ENCODE measurements around the gene APLF.

APLF gene

DNA sequence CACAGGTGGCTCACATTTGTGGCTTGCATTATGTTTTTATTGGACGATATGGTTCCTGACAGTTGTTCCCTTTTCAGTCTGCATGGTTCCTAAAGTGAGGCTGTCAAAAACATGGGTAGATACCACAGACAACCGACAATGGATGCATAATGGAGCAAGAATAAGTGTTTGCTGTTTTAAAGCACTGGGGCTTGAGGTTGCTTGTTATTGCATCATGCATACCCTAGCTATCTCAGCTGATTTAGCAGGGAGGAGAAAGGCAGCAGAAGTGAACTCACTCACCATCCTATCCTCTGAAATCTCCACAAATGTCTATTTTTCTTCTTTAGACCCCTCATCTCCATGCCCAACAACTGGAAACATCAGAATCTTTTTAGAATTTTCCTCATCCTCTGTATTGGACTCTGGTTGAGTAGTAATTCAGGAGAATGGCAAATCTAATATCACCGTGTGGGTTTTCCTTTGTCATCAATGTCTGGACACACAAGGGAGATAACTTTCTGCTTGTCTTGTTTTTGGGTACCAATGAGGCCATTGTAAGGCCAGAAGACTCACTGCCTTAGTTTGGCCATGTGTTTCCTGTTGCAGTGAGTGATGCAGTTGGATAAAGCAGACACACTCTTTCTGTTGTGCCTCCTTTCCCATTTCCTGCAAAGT is 47.0 kb upstream of the APLF start:
- H3K4me2 ChIP-seq: peak overlapping the region; percentile 3; the same call in 1 of the 2 replicates
- H4K20me1 ChIP-seq (ENCODE audit: insufficient read depth): no peaks in the 10 kb centered on the region
- no peaks in the 10 kb centered on the region for H3K36me3 ChIP-seq (ENCODE audit: insufficient read depth)
- peaks cover 88% of the 10 kb centered on the region for H3K4me1 ChIP-seq (ENCODE audit: low read depth, poor library complexity, severe bottlenecking)
- TF ChIP-seq, protein P1, sequence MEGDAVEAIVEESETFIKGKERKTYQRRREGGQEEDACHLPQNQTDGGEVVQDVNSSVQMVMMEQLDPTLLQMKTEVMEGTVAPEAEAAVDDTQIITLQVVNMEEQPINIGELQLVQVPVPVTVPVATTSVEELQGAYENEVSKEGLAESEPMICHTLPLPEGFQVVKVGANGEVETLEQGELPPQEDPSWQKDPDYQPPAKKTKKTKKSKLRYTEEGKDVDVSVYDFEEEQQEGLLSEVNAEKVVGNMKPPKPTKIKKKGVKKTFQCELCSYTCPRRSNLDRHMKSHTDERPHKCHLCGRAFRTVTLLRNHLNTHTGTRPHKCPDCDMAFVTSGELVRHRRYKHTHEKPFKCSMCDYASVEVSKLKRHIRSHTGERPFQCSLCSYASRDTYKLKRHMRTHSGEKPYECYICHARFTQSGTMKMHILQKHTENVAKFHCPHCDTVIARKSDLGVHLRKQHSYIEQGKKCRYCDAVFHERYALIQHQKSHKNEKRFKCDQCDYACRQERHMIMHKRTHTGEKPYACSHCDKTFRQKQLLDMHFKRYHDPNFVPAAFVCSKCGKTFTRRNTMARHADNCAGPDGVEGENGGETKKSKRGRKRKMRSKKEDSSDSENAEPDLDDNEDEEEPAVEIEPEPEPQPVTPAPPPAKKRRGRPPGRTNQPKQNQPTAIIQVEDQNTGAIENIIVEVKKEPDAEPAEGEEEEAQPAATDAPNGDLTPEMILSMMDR (conservative IDR thresholded peaks at IDR 0.05; ENCODE audit: low read depth, low read length): no peak
- no peak overlapping the region for H3K27ac ChIP-seq
- no peak overlapping the region for H3K4me3 ChIP-seq (IDR thresholded peaks at IDR 0.05; ENCODE audit: insufficient read depth, low read depth, low read length)
- no peaks in the 10 kb centered on the region for H3K79me2 ChIP-seq (ENCODE audit: insufficient read depth, low read depth)
- H2AFZ ChIP-seq (ENCODE audit: low read depth): peak overlapping the region; percentile 31; the same call in 1 of the 2 replicates
- no peak overlapping the region for H3K9ac ChIP-seq
- no peaks in the 10 kb centered on the region for H3K27me3 ChIP-seq (ENCODE audit: insufficient read depth, low read depth)

DNA sequence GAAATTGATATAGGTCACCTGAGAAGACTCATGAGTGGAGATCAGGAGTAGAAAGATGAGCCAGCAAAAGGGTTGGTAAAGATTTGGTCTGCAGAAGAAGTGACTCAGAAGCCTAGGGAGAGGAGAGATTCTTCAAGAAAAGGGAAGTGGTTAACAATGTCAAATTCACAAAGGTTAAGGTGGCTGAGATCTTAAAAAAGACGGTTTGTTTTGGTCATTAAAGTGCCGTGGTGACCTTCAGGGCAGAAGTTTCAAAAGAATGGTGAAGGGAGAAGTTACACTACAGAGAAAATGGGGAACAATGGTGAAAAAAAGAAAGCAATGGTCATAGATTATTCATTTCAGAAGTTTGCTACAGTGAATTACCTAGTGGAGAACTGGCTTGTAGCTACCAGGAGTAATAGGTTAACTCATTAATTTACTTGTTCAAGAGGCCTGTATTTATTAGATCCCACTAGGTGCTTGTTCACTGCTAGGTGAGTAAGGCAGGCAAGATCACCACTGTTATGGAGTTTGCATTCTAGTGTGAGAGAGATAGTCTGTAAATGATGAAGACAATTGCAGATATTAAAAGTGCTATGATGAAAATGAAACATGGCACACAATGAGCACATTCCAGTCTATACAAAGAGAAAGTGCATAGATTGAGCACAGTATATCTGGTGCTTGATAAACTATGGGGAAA is 43.3 kb upstream of the APLF start:
- no peak overlapping the region for H3K9ac ChIP-seq

DNA sequence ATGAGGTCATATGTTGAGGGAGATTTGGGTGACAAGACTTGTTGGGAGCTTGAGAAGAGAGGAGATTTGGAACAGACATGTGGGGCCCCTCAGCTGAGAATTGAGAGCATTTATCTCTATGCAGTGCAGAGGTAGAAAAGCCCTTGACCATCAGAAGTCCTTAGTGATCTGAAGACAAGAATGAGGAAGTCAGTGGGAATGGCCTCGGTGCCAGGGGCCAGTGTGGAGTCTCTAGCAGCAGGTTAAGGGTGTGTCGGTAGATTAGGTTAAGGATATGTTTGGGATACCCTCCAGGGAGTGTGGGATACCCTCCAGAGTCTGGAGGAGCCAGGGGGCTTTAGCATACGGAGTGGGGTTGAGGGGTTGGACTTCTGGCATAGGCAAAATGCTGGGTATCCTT is 41.9 kb upstream of the APLF start:
- no peak overlapping the region for H3K4me3 ChIP-seq (IDR thresholded peaks at IDR 0.05; ENCODE audit: insufficient read depth, low read depth, low read length)
- TF ChIP-seq, protein P1 (conservative IDR thresholded peaks at IDR 0.05; ENCODE audit: low read depth, low read length): no peak
- H3K79me2 ChIP-seq (ENCODE audit: insufficient read depth, low read depth): no peaks in the 10 kb centered on the region
- no peaks in the 10 kb centered on the region for H3K36me3 ChIP-seq (ENCODE audit: insufficient read depth)
- H3K4me2 ChIP-seq: peak overlapping the region; percentile 92; the same call in 1 of the 2 replicates
- no peaks in the 10 kb centered on the region for H3K27me3 ChIP-seq (ENCODE audit: insufficient read depth, low read depth)
- H3K27ac ChIP-seq: peak overlapping the region; percentile 93; the same call in 1 of the 2 replicates
- H2AFZ ChIP-seq (ENCODE audit: low read depth): no peak overlapping the region
- H4K20me1 ChIP-seq (ENCODE audit: insufficient read depth): no peaks in the 10 kb centered on the region
- peaks cover 96% of the 10 kb centered on the region for H3K4me1 ChIP-seq (ENCODE audit: low read depth, poor library complexity, severe bottlenecking)
- H3K9ac ChIP-seq: no peak overlapping the region

More for the DNA sequence above, 43.3 kb upstream of the APLF start:
- Histone ChIP-seq H3K27ac (peak overlapping the region; percentile 50), H3K79me2 (ENCODE audit: insufficient read depth, low read depth) (no peaks in the 10 kb centered on the region), H4K20me1 (ENCODE audit: insufficient read depth) (no peaks in the 10 kb centered on the region), H3K4me1 (ENCODE audit: low read depth, poor library complexity, severe bottlenecking) (peaks cover 99% of the 10 kb centered on the region), H2AFZ (ENCODE audit: low read depth) (peak overlapping the region; percentile 6), H3K4me3 (IDR thresholded peaks at IDR 0.05; ENCODE audit: insufficient read depth, low read depth, low read length) (peak overlapping the region; percentile 75), H3K36me3 (ENCODE audit: insufficient read depth) (no peaks in the 10 kb centered on the region), H3K27me3 (ENCODE audit: insufficient read depth, low read depth) (no peaks in the 10 kb centered on the region), H3K4me2 (peak overlapping the region; percentile 92)
- TF ChIP-seq, protein P1 (conservative IDR thresholded peaks at IDR 0.05; ENCODE audit: low read depth, low read length): no peak

DNA sequence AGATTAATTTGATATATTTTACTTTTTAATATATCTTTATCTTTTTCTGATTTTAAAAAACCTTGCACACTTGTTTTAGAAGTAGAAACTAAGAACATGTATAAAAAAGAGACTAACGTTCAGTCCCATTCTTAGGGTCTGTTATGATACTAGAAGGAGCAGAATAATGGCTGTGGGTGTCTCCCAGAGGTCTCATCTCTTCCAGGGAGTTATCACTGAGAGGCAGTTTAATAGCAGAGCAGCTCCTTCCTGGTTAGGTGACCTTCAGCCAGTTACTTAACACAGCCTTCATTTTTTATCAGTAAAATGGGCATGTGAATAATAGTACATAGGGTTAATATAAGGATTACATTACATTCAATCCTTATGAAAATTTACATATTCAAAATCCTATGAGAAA is 40.9 kb upstream of the APLF start:
- peak overlapping the region; percentile 92 for H3K4me2 ChIP-seq
- H4K20me1 ChIP-seq (ENCODE audit: insufficient read depth): no peaks in the 10 kb centered on the region
- H3K27me3 ChIP-seq (ENCODE audit: insufficient read depth, low read depth): no peaks in the 10 kb centered on the region

More for the DNA sequence above, 40.9 kb upstream of the APLF start:
- Histone ChIP-seq H3K4me1 (ENCODE audit: low read depth, poor library complexity, severe bottlenecking) (peaks cover 87% of the 10 kb centered on the region), H3K79me2 (ENCODE audit: insufficient read depth, low read depth) (no peaks in the 10 kb centered on the region), H3K4me3 (IDR thresholded peaks at IDR 0.05; ENCODE audit: insufficient read depth, low read depth, low read length) (no peak overlapping the region), H2AFZ (ENCODE audit: low read depth) (peak overlapping the region; percentile 81), H3K9ac (peak overlapping the region; percentile 58; the same call in 1 of the 2 replicates), H3K27ac (peak overlapping the region; percentile 93), H3K36me3 (ENCODE audit: insufficient read depth) (no peaks in the 10 kb centered on the region)
- TF ChIP-seq, protein P1 (conservative IDR thresholded peaks at IDR 0.05; ENCODE audit: low read depth, low read length): no peak

Data from KMS-11 (cell line).